Stimulated activated CD4-positive, alpha-beta T cell treated with anti-CD3 and anti-CD28 coated beads, Interleukin-1b, Interleukin-23, amount 100 ng/mL, for 1 hour (primary cell): ENCODE data around the gene KRTAP10-11.
"Not testable (repeated sequence)": the region's sequence is repeated elsewhere in the genome, so short reads cannot be mapped to it uniquely, and the experiment has no call there.

Source experiments
- DNase-seq, 2 donors: peaks; one replicate each; pipeline ENCODE4 v3.0.0-alpha.2; 2020; ENCODE audit warnings: low read depth in 2 of 2

KRTAP10-11 gene

GRCh38 chr21:44646366-44647221 is at the start of gene KRTAP10-11:
Gene KRTAP10-11, plus strand, starts transcription at chr21:44646414. Its CDS starts 45 bp downstream, at chr21:44646459.
- DNase-seq, result not testable (repeated sequence)

GRCh38 chr21:44598061-44598460 is 48.2 kb upstream of the KRTAP10-11 start:
- DNase-seq, result no peak

- no peak for DNase-seq
Observed at GRCh38 chr21:44599264-44600029, 46.8 kb upstream of the KRTAP10-11 start.

- not testable (repeated sequence) for DNase-seq
Observed at GRCh38 chr21:44600118-44600978, 45.9 kb upstream of the KRTAP10-11 start, which contains the start of gene KRTAP10-7. Gene KRTAP10-7, plus strand, starts transcription at chr21:44600597. Its CDS starts 25 bp downstream, at chr21:44600622.

- DNase-seq, result not testable (repeated sequence)
Observed at GRCh38 chr21:44601091-44601490, 45.1 kb upstream of the KRTAP10-11 start.

- DNase-seq, result no peak
Observed at GRCh38 chr21:44601596-44602462, 44.4 kb upstream of the KRTAP10-11 start.

- DNase-seq, result no peak
Observed at GRCh38 chr21:44602463-44602850, 43.8 kb upstream of the KRTAP10-11 start.

GRCh38 chr21:44603109-44603875 is 42.9 kb upstream of the KRTAP10-11 start:
- no peak for DNase-seq

- no peak for DNase-seq
Observed at GRCh38 chr21:44603911-44604310, 42.3 kb upstream of the KRTAP10-11 start.

GRCh38 chr21:44606495-44606894 is 39.7 kb upstream of the KRTAP10-11 start:
- no peak for DNase-seq

GRCh38 chr21:44609193-44609592 is 37.0 kb upstream of the KRTAP10-11 start:
- DNase-seq, result no peak

GRCh38 chr21:44610157-44610843 is 35.9 kb upstream of the KRTAP10-11 start:
- not testable (repeated sequence) for DNase-seq

GRCh38 chr21:44611551-44611950 is 34.7 kb upstream of the KRTAP10-11 start:
- DNase-seq, result no peak

- no peak for DNase-seq
Observed at GRCh38 chr21:44612029-44612486, 34.2 kb upstream of the KRTAP10-11 start, which contains the start of gene KRTAP10-8. Gene KRTAP10-8, plus strand, starts transcription at chr21:44612079. Its CDS starts 22 bp downstream, at chr21:44612101.

- DNase-seq, result no peak
Observed at GRCh38 chr21:44612669-44613229, 33.5 kb upstream of the KRTAP10-11 start.

GRCh38 chr21:44613386-44614155 is 32.6 kb upstream of the KRTAP10-11 start:
- no peak for DNase-seq

GRCh38 chr21:44614161-44614631 is 32.0 kb upstream of the KRTAP10-11 start:
- DNase-seq, result no peak

GRCh38 chr21:44614961-44615391 is 31.2 kb upstream of the KRTAP10-11 start:
- DNase-seq, result no peak
